Panc1 (cell line): ENCODE measurements around the gene MLLT3.

Experiments used
- CTCF ChIP-seq: fragments of 450-650 bp; IDR thresholded peaks from 2 replicates; pipeline ENCODE4 v1.5.1; 2017; ENCODE audit warnings: mild to moderate bottlenecking
- POLR2AphosphoS5 ChIP-seq: IDR thresholded peaks from 2 replicates; pipeline ENCODE4 v1.6.1; 2012; ENCODE audit warnings: mild to moderate bottlenecking, low read depth, low read length, moderate library complexity
- REST ChIP-seq, 2 experiments: IDR thresholded peaks; 2 replicates each; pipeline ENCODE4 v1.6.1; 2011 to 2012; ENCODE audit warnings: low read depth in 2 of 2, control low read depth in 1 of 2, low read length in 1 of 2, mild to moderate bottlenecking in 1 of 2, moderate library complexity in 1 of 2; ENCODE audit not compliant: insufficient read depth in 1 of 2
- TCF7L2 ChIP-seq: IDR thresholded peaks from 2 replicates; pipeline ENCODE4 v1.6.1; 2011; ENCODE audit warnings: mild to moderate bottlenecking, low read depth, low read length, inconsistent platforms

- TF ChIP-seq CTCF = no peak
- no peak for TF ChIP-seq REST (IDR thresholded peaks at IDR 0.05; ENCODE audit: insufficient read depth in 1 of 2, low read depth in 2 of 2, low read length in 1 of 2)
- no peak for TF ChIP-seq POLR2AphosphoS5
- TF ChIP-seq TCF7L2 = no peak
Observed at GRCh38 chr9:20623748-20624124, 1.4 kb upstream of the MLLT3 start.
